ENCODE results near the gene CKAP4.

The CKAP4 gene

DNA sequence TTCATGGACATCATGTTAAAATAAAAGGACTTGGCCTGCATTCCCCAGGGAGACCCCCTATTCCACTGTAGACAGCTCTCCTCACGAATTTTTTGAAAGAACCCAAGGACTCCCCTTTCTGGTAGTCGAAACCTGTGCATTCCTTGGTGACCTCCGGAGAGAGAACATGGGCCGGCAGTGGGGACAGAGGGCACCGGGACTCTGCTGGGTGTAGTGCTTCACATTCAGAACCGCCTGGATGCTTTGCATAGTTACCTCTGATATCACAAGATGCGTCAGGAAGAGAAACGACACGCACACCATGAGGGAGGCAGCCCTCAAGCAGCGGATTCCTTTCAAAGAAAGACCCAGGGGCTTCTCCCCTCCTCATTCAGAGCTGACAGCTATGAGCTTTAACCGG is 9.7 kb downstream of the CKAP4 start:
- no peak overlapping the region for H3K4me3 ChIP-seq (ENCODE audit: low read depth in 1 of 2, low read length in 2 of 2)
- no peaks in the 10 kb centered on the region for H3K4me1 ChIP-seq (ENCODE audit: insufficient read depth, low read length)
- peaks cover 20% of the 10 kb centered on the region for H3K36me3 ChIP-seq (ENCODE audit: insufficient read depth, low read length)
- no peak overlapping the region for H3K27ac ChIP-seq (ENCODE audit: low read depth, low read length)
- no peaks in the 10 kb centered on the region for H3K27me3 ChIP-seq (ENCODE audit: control insufficient read depth in 1 of 2, insufficient read depth in 2 of 2, low read length in 2 of 2)
- no peaks in the 10 kb centered on the region for H3K9me3 ChIP-seq (ENCODE audit: low read length)
- no peak overlapping the region for H3K9ac ChIP-seq (ENCODE audit: low read length)

DNA sequence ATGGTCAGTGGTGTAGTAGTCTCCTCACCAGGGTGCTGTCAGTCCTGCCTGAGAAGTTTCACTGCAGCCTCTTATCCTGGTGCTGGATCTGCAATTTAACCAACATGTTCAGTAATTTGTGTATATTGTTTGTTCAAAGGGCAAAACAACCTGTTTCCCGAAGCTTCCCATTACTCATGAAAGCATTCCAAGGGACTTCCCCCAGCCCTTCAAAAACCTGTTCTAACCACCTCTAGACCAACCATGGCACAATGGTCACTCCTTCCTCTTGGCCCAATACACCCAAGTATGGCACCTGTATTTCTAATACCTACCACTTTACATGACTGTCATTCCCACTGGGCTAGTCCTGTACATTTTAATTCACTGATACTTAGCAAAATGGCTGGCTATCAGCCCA is 12.1 kb downstream of the CKAP4 start:
- Histone ChIP-seq H3K4me3 (ENCODE audit: low read depth in 1 of 2, low read length in 2 of 2) (no peak overlapping the region), H3K4me1 (ENCODE audit: insufficient read depth, low read length) (no peaks in the 10 kb centered on the region), H3K27ac (ENCODE audit: low read depth, low read length) (no peak overlapping the region), H3K27me3 (ENCODE audit: control insufficient read depth in 1 of 2, insufficient read depth in 2 of 2, low read length in 2 of 2) (no peaks in the 10 kb centered on the region), H3K9me3 (ENCODE audit: low read length) (no peaks in the 10 kb centered on the region), H3K9ac (ENCODE audit: low read length) (no peak overlapping the region), H3K36me3 (ENCODE audit: insufficient read depth, low read length) (peaks cover 20% of the 10 kb centered on the region)

DNA sequence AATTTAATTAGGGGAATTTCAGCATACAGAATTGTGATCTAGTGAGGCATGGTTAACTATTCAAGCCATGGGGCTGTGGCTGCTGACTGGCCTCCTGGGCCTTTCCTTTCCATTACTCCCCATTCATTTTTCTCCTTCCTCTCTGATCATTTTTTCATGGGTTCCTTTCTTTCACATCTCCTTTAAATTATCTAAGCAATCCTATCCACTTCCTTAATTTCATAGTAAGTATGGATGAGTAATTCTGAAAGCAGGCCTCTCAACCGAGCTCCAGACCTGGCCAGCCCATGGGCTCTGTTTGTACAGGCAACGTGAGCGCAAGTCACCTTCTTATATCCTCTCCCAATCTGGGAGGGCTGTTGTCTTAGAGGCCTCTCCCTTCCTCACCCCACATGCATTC is 13.4 kb downstream of the CKAP4 start:
- H3K36me3 ChIP-seq (ENCODE audit: insufficient read depth, low read length): peaks cover 10% of the 10 kb centered on the region

DNA sequence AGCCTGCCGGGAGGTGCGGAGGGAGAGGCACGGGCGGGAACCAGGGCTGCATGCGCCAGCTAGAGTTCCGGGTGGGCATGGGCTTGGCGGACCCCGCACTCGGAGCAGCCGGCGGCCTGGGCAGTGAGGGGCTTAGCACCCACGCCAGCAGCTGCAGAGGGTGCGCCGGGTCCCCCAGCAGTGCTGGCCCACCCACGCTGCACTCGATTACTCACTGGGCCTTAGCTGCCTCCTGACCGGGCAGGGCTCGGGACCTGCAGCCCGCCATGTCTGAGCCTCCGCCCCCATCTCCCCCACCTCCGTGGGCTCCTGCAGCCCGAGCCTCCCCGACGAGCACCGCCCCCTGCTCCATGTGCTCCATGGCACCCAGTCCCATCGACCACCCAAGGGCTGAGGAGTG is 14.8 kb downstream of the CKAP4 start:
- no peaks in the 10 kb centered on the region for H3K27me3 ChIP-seq (ENCODE audit: control insufficient read depth in 1 of 2, insufficient read depth in 2 of 2, low read length in 2 of 2)
- H3K36me3 ChIP-seq (ENCODE audit: insufficient read depth, low read length): no peaks in the 10 kb centered on the region
- no peak overlapping the region for H3K27ac ChIP-seq (ENCODE audit: low read depth, low read length)
- H3K9me3 ChIP-seq (ENCODE audit: low read length): no peaks in the 10 kb centered on the region
- H3K4me3 ChIP-seq (ENCODE audit: low read depth in 1 of 2, low read length in 2 of 2): no peak overlapping the region
- H3K9ac ChIP-seq (ENCODE audit: low read length): no peak overlapping the region
- H3K4me1 ChIP-seq (ENCODE audit: insufficient read depth, low read length): no peaks in the 10 kb centered on the region

More for the DNA sequence above, 13.4 kb downstream of the CKAP4 start:
- Histone ChIP-seq H3K27me3 (ENCODE audit: control insufficient read depth in 1 of 2, insufficient read depth in 2 of 2, low read length in 2 of 2) (no peaks in the 10 kb centered on the region), H3K4me1 (ENCODE audit: insufficient read depth, low read length) (no peaks in the 10 kb centered on the region), H3K27ac (ENCODE audit: low read depth, low read length) (no peak overlapping the region), H3K9ac (ENCODE audit: low read length) (no peak overlapping the region), H3K9me3 (ENCODE audit: low read length) (no peaks in the 10 kb centered on the region), H3K4me3 (ENCODE audit: low read depth in 1 of 2, low read length in 2 of 2) (no peak overlapping the region)

DNA sequence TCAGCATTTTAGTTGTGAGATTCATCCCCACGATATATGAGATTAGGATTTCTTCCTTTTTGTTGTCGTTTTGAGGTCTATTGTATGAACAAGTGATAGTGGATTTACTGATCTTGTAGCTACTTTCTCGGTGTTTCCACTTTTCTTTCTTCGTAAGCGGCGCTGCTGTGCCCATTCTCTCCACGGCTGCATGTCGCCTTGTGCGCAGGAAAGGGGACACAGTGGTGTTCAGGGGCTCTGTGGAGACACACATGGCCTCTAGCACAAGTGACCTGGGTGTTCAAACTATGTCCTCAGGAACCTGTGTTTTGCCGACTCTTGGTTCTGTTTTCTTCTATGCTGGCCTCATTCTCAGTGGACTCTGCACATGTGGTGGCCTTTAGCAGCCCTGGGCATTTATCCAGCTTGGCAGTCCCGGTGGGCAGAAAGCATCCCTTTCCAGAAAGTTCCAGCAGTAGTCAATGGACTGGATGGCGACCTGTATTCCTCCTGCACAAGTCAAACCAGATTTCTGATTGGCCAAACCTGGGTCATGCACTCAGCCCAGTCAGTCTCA is 18.7 kb downstream of the CKAP4 start:
- H3K36me3 ChIP-seq (ENCODE audit: insufficient read depth, low read length): no peaks in the 10 kb centered on the region
- H3K27me3 ChIP-seq (ENCODE audit: control insufficient read depth in 1 of 2, insufficient read depth in 2 of 2, low read length in 2 of 2): no peaks in the 10 kb centered on the region
- H3K27ac ChIP-seq (ENCODE audit: low read depth, low read length): no peak overlapping the region
- H3K9me3 ChIP-seq (ENCODE audit: low read length): no peaks in the 10 kb centered on the region
- H3K9ac ChIP-seq (ENCODE audit: low read length): no peak overlapping the region
- H3K4me3 ChIP-seq (ENCODE audit: low read depth in 1 of 2, low read length in 2 of 2): no peak overlapping the region
- peaks cover 2% of the 10 kb centered on the region for H3K4me1 ChIP-seq (ENCODE audit: insufficient read depth, low read length)

DNA sequence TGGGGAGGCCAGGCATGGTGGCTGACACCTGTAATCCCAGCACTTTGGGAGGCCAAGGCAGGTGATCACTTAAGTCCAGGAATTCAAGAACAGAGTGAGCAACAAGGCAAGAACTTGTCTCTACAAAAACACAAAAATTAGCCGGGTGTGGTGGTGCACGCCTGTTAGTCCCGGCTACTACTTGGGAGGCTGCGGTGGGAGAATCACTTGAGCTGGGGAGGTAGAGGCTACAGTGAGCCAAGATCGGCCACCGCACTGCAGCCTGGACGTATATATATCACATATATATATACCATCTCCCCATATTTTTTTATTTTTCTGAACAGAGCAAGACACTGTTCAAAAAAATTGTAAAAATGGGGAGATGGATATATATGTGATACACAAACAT is 19.5 kb downstream of the CKAP4 start:
- Histone ChIP-seq H3K4me1 (ENCODE audit: insufficient read depth, low read length) (peaks cover 7% of the 10 kb centered on the region), H3K27ac (ENCODE audit: low read depth, low read length) (no peak overlapping the region), H3K4me3 (ENCODE audit: low read depth in 1 of 2, low read length in 2 of 2) (no peak overlapping the region), H3K9ac (ENCODE audit: low read length) (no peak overlapping the region), H3K9me3 (ENCODE audit: low read length) (no peaks in the 10 kb centered on the region), H3K27me3 (ENCODE audit: control insufficient read depth in 1 of 2, insufficient read depth in 2 of 2, low read length in 2 of 2) (no peaks in the 10 kb centered on the region), H3K36me3 (ENCODE audit: insufficient read depth, low read length) (no peaks in the 10 kb centered on the region)

DNA sequence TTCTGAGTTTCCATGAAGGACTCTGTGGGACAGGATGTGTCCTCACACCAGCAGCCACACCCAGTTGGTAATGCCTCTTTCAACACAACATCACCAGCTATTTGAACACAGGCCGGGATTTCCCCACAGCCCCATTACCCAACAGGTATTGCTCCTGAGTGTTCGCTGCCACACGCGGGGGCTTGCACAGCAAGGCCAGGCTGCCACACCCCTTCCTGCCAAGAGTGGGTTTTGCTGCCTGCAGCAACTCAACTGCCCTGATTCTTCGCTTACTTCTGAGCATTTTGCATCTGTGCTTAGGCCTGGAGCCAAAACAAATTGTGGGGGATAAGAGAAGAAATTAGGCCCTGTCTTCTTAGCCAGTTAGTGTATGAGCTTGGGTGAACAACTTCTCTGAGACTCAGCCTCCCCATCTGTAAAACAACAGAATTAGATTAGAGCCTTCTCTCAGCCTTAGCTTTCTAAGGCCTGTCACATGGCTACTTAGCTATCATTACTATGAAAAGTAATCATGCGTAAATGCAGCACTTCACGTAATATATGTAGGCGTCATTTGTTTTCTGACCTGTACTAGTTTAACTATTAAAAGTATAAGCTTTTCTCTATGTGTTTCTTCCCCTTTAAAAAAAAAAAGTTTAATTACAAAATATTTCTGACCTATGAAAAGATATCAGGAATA is 20.0 kb downstream of the CKAP4 start:
- H3K9me3 ChIP-seq (ENCODE audit: low read length): no peaks in the 10 kb centered on the region
- H3K4me1 ChIP-seq (ENCODE audit: insufficient read depth, low read length): peaks cover 7% of the 10 kb centered on the region
- no peaks in the 10 kb centered on the region for H3K27me3 ChIP-seq (ENCODE audit: control insufficient read depth in 1 of 2, insufficient read depth in 2 of 2, low read length in 2 of 2)
- no peaks in the 10 kb centered on the region for H3K36me3 ChIP-seq (ENCODE audit: insufficient read depth, low read length)
- no peak overlapping the region for H3K4me3 ChIP-seq (ENCODE audit: low read depth in 1 of 2, low read length in 2 of 2)
- H3K27ac ChIP-seq (ENCODE audit: low read depth, low read length): no peak overlapping the region
- H3K9ac ChIP-seq (ENCODE audit: low read length): no peak overlapping the region

DNA sequence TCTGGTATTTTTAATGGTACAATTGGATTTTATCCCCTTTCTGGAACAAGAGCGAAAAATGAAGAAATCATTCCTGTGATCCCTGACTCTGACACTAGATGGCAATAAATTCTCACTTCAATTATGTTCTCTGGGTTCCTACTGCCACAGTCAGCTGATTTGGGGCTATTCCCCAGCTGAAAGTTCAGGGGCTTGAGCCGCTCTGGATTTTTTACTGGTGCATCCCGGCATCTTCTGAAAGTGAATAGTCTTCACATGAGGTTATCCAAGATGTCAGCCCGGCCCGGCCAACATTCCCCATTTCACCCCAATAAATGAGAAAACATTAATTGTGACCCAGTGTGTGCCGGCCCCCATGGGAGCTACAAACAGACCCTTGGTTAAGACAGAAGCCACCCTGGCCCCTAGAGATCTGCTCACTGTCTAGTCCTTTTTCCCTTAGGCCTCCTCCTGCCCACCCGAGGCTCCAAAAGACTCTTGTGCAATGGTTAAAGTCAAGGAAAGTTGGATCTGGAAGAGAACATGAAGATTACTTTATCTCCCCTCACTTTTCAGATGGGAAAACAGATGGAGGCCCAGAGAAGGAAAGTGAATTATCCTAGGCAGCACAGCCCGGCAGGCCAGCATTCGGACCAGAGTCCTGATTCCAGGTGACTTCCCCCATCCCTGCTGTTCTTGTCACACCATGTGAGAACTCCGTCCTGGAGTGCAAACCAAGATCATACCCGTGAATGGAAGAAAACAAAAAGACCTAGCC is 20.8 kb downstream of the CKAP4 start:
- Histone ChIP-seq H3K9me3 (ENCODE audit: low read length) (no peaks in the 10 kb centered on the region), H3K27me3 (ENCODE audit: control insufficient read depth in 1 of 2, insufficient read depth in 2 of 2, low read length in 2 of 2) (no peaks in the 10 kb centered on the region), H3K4me1 (ENCODE audit: insufficient read depth, low read length) (peaks cover 7% of the 10 kb centered on the region), H3K9ac (ENCODE audit: low read length) (no peak overlapping the region), H3K36me3 (ENCODE audit: insufficient read depth, low read length) (no peaks in the 10 kb centered on the region), H3K27ac (ENCODE audit: low read depth, low read length) (no peak overlapping the region), H3K4me3 (ENCODE audit: low read depth in 1 of 2, low read length in 2 of 2) (no peak overlapping the region)

DNA sequence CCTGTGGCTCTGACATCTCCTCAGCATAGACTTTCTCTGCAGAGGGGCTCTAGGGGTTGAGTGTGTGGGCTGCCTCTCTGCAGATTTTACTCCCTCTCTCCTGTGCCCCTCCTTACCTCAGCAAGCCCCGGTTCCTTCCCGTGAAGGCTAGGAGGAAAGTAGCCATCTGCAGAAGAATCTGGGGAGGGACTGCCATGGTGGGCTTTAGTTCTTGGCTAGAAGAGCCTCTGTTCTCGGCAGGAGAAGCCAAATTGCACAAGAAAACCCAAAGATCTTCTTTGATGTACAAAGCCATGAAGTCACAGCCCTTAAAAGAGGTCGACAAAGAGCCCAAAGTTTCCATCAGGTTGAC is 23.5 kb downstream of the CKAP4 start:
- H3K36me3 ChIP-seq (ENCODE audit: insufficient read depth, low read length): no peaks in the 10 kb centered on the region
- peaks cover 7% of the 10 kb centered on the region for H3K4me1 ChIP-seq (ENCODE audit: insufficient read depth, low read length)
- H3K27me3 ChIP-seq (ENCODE audit: control insufficient read depth in 1 of 2, insufficient read depth in 2 of 2, low read length in 2 of 2): no peaks in the 10 kb centered on the region
- no peak overlapping the region for H3K9ac ChIP-seq (ENCODE audit: low read length)
- no peaks in the 10 kb centered on the region for H3K9me3 ChIP-seq (ENCODE audit: low read length)
- no peak overlapping the region for H3K27ac ChIP-seq (ENCODE audit: low read depth, low read length)
- H3K4me3 ChIP-seq (ENCODE audit: low read depth in 1 of 2, low read length in 2 of 2): no peak overlapping the region

DNA sequence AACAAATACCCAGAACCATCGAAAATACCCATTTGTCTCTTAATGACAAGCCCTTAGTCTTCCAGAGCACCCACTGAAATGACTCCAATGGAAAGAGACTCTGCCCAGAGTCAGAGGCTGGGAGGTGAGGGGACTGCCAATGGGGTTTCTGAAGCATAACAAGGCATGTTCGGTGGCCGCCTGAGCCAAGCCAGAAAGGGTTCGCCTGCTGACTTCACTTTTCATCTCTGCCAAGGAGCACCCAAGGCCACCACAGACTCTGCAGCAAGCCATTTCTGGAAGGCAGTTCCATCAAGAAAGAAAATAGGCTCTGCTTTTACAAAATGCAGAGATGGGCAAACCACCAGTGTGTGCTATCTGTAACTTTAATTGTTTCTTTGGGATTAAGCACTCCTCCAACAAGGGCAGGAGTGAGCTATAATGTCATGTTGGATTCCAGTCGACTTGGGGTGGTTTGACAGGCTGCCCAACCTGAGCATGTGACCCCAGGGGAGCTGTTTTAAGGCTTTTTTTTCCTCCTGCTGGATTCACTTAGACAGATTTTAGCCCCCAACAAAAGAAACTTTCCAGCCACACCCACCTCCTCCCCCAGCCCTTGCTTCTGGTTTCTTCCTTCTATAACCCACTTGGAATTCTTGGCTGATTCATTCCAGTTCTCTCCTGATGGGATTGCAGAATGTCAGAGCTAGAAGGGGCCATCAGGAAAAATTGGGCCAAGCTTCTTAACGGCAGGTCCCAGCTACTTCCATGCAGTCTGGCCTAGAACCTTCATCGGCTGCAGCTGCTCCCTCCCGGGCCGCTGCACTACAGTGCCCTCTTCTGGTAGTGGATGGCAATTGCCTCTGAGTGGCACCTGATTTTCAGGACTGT is 24.1 kb downstream of the CKAP4 start:
- Histone ChIP-seq H3K4me1 (ENCODE audit: insufficient read depth, low read length) (peaks cover 7% of the 10 kb centered on the region), H3K36me3 (ENCODE audit: insufficient read depth, low read length) (no peaks in the 10 kb centered on the region), H3K9me3 (ENCODE audit: low read length) (no peaks in the 10 kb centered on the region), H3K27ac (ENCODE audit: low read depth, low read length) (no peak overlapping the region), H3K27me3 (ENCODE audit: control insufficient read depth in 1 of 2, insufficient read depth in 2 of 2, low read length in 2 of 2) (no peaks in the 10 kb centered on the region), H3K9ac (ENCODE audit: low read length) (no peak overlapping the region), H3K4me3 (ENCODE audit: low read depth in 1 of 2, low read length in 2 of 2) (no peak overlapping the region)

DNA sequence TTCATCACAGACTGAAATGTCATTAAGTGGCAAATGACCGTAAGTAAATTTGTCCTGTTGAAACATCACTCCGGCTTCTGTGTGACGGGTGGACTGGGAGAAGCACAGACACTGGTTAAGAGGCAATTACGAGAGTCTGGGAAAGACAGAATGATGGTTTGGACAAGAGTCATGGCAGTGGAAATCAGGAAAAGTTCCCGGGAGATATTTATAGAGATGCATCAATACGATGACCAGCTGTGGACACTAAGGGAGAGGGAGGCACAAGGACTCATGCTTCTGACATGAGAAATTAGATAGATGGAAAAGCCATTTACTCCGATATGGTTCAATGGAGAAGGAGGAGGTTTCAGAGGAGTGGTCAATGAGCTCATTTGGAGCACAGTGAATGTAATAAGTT is 27.3 kb downstream of the CKAP4 start:
- Histone ChIP-seq H3K4me1 (ENCODE audit: insufficient read depth, low read length) (peaks cover 7% of the 10 kb centered on the region), H3K27ac (ENCODE audit: low read depth, low read length) (no peak overlapping the region), H3K9me3 (ENCODE audit: low read length) (peaks cover 5% of the 10 kb centered on the region), H3K4me3 (ENCODE audit: low read depth in 1 of 2, low read length in 2 of 2) (no peak overlapping the region), H3K36me3 (ENCODE audit: insufficient read depth, low read length) (no peaks in the 10 kb centered on the region), H3K9ac (ENCODE audit: low read length) (no peak overlapping the region), H3K27me3 (ENCODE audit: control insufficient read depth in 1 of 2, insufficient read depth in 2 of 2, low read length in 2 of 2) (no peaks in the 10 kb centered on the region)
